Hippocampal formation (tissue), 2 donors: Measurements from ENCODE around the gene ZNF853.
"Not testable (repeated sequence)": the region's sequence is repeated elsewhere in the genome, so short reads cannot be mapped to it uniquely, and the experiment has no call there.

Experiments used
- DNase-seq, 2 donors: peaks; one replicate each; lab custom pipeline; 2025; lab: John Stamatoyannopoulos, UW

ZNF853 gene

GRCh38 chr7:6606866-6607583 lies 8.4 kb upstream of the ZNF853 start:
- no peak for DNase-seq

DNA sequence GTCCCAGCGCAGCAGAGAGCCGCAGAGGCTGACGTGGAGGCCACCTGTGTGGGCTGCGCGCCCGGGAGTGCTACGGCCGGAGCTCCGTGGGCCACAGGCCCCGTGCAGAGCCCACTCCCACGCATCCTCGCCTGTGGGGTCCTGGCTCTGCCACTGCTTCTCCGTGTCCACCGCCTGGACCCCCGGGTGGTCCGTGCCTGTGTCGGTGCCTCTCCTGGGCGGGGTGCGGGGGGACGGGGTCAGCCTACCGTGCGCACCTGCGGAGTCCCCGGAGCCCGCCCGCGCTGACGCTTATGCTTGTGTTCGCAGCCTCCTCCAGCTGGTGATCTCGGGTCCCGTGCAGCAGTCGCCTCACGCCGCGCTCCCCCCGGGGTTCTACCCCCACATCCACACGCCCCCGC lies 7.8 kb upstream of the ZNF853 start:
- DNase-seq = no peak

- no peak for DNase-seq
These were observed 7.3 kb upstream of the ZNF853 start for GRCh38 chr7:6608081-6608480.

- no peak for DNase-seq
These were observed 6.6 kb upstream of the ZNF853 start for GRCh38 chr7:6608794-6609193.

- DNase-seq = no peak
These were observed 2.6 kb upstream of the ZNF853 start for GRCh38 chr7:6612819-6613218.

DNA sequence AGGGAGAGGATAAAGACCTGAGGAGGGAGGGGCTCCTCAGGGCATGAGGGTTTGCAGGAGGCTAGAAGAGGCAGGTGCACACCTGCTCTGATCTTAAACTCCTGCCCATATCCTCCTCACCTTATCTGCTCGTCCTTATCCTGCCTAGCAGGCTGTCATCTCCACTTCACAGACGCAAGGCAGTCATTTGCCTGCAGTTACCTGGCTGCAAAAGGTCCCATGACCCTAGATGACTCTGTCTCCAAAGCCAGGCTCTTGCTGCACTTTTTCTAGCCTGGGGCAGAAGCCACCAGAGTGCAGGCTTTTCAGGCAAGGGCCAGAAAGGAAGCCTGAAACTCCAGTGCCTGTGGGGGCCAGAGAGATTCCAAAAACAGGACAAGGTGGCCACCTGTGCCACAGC lies 1.7 kb upstream of the ZNF853 start:
- no peak for DNase-seq

- DNase-seq = no peak
These were observed 529 bp downstream of the ZNF853 start for GRCh38 chr7:6615723-6616555.

DNA sequence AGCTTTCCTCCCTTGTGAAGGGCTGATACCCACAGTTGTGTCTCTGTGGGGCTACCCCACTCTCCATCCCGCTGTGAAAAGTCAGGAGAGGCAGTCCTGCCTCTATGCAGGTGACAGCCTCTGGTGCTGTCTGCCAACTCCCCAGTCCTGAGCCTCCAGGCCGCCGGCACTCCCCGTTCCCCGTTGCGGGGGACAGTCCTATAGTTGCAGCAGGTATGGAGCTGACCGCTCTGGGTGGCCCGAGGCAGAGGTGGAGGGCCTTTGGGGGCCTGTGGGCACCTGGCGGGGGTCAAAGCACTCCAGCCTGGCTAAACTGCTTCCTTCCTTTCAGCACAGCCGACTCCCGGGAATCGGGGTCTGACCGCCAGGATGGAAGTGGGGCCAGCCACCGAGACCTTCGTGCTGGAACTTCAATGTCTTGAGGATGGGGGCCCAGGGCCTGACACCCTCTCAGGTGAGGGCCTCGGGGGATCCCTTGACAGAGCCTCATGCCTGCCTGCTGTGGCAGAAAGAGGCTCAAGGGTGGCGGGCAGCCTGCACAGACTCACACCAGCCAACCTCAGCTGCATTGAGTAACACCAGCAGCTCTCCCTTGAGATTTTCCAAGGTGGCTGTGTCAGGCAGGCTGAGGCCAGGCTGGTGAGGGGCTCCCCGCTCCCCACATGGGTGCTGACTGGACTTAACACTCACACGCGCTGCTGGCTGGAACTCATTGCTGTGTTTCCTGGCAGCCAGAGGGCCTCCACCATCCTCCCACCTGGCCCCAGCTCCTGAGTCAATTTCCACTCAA lies 1.6 kb downstream of the ZNF853 start:
- no peak for DNase-seq

DNA sequence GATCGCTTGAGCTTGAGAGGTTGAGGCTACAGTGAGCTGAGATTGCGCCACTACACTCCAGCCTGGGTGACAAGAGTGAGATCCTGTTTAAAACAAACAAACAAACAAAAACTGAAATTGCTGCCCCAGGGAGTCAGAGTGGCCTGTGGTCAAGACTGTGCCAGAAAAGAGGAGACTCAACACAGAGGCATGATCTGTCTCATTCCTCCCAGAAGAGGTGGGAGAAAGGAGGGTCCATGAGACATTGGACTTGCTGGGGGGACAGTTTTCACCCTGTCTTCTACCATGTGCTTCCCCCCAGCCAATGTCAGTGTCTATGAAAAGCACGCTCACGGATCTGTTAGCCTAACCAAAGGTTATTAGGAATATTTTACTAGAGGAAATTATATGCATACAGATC lies 3.2 kb downstream of the ZNF853 start:
- no peak for DNase-seq

GRCh38 chr7:6619961-6620360 lies 4.6 kb downstream of the ZNF853 start:
- DNase-seq = no peak

DNA sequence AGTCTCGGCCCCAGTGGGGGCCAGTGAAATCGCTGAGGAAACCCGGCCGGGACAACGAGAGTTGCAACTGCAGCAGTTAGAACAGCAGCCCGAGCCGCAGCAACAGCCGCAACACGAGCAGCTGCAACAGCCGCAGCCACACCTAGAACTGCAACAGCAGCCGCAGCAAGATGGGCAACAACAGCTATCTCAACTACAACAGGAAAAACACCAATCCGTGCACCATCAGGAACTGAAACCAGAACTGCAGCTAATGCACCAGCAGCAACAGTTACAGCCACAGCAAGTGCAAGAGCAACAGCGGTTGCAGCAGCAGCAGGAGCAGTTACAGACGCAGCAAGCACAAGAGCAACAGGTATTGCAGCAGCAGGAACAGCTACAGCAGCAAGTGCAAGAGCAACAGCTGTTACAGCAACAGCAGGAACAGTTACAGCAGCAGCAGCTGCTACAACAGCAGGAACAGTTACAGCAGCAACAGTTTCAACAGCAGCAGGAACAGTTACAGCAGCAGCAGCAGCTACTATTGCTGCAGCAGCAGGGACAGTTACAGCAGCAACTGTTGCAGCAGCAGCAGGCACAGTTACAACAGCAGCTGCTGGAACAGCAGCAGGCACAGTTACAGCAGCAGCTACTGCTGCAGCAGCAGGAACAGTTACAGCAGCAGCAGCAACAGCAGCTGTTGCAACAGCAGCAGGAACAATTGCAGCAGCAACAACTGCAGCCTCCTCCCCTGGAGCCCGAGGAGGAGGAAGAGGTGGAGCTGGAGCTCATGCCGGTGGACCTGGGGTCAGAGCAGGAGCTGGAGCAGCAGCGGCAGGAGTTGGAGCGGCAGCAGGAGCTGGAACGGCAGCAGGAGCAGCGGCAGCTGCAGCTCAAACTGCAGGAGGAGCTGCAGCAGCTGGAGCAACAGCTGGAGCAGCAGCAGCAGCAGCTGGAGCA lies 6.1 kb downstream of the ZNF853 start:
- DNase-seq = no peak

GRCh38 chr7:6622134-6622710 lies 6.8 kb downstream of the ZNF853 start:
- no peak for DNase-seq

- no peak for DNase-seq
These were observed 8.3 kb downstream of the ZNF853 start for GRCh38 chr7:6623589-6624245.

DNA sequence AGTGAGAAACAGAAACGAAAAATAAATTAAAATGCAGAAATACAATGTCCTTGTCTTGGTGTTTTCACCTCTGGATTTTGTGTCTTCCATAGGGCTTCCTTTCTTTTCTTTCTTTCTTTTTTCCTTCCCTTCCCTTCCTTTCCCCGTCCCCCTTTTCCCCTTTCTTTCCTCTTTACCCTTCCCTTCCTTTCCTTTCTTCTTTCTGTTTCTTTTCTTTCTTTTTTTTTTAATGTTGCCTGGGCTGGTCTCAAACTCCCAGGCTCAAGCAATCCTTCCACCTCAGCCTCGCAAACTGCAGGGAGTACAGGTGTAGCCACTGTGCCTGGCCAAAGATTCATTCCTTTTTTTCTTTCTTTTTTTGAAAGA lies 8.8 kb downstream of the ZNF853 start:
- no peak for DNase-seq

- no peak for DNase-seq
These were observed 12.6 kb downstream of the ZNF853 start for GRCh38 chr7:6628045-6628444.

GRCh38 chr7:6630007-6630849 lies 14.8 kb downstream of the ZNF853 start:
- DNase-seq = no peak

DNA sequence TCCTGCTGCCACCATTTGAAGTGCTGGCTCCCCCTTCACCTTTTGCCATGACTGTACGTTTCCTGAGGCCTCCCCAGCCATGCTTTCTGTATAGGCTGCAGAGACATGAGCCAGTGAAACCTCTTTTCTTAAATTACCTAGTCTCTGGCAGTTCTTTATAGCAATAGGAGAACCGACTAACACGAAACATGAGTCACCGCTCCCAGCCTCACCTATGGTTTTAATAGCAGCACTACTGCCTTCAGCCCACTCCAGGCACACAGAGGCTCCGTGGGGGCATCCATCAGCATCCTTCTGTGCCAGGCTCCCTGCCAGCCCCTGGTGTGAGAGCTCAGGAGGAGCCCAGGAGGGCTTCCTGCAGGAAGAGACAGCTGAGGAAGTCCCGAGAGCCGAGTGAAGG lies 16.2 kb downstream of the ZNF853 start:
- DNase-seq = no peak

DNA sequence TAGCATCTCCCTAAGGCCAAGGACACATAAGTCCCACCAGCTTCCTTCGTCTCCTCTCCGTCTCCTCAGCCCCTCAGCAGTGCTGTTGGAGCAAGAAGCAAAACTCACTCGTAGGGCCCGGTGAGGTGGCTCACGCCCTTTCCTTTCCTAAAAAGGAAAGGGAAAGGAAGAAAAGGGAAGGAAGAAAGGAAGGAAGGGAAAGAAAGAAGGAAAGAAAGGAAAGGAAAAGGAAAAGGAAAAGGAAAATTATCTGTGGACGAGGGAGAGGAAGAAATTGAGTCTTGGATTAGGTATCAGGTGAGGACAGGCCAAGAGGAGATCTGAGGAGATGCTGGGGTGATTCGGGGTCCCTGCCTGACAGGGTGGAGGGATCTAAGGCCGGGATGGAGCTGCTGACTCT lies 18.6 kb downstream of the ZNF853 start:
- no peak for DNase-seq

DNA sequence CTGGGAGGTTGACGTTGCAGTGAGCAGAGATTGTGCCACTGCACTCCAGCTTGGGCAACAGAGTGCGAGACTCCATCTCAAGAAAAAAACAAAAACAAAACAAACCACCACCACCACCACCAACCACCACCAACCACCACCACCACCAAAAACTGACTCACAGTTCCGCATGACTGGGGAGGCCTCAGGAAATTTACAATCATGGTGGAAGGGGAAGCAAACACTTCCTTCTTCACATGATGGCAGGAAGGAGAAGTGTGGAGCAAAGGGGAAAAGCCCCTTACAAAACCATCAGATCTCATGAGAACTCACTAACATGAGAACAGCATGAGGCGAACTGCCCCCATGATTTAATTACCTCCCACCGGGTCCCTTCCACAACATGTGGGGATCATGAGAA lies 19.6 kb downstream of the ZNF853 start:
- DNase-seq = not testable (repeated sequence)
